KMS-11 (cell line): Measurements from ENCODE around the gene PLET1.
A peak's percentile ranks its signal among the peaks of the same experiment; 100 is the strongest.

Source experiments
- H2AFZ ChIP-seq: fragments of 200-600 bp; sonication (generic); 2 replicates; pipeline ENCODE4 v1.6.1; 2016; ENCODE audit warnings: antibody characterized with exemption, mixed run types, low read depth
- H3K27ac ChIP-seq: fragments of 200-600 bp; sonication (generic); 2 replicates; pipeline ENCODE4 v1.6.1; 2016; ENCODE audit warnings: mild to moderate bottlenecking, mixed run types
- H3K27me3 ChIP-seq: fragments of 200-600 bp; sonication (generic); 2 replicates; pipeline ENCODE4 v1.6.1; 2017; ENCODE audit warnings: mild to moderate bottlenecking, low read depth, mixed run types, moderate library complexity; ENCODE audit not compliant: insufficient read depth
- H3K36me3 ChIP-seq: fragments of 200-600 bp; sonication (generic); 2 replicates; pipeline ENCODE4 v1.6.1; 2017; ENCODE audit warnings: mild to moderate bottlenecking, mixed run types; ENCODE audit not compliant: insufficient read depth
- H3K4me1 ChIP-seq: fragments of 200-600 bp; sonication (generic); 2 replicates; pipeline ENCODE4 v1.6.1; 2016; ENCODE audit warnings: mild to moderate bottlenecking, low read depth, mixed run types; ENCODE audit not compliant: poor library complexity, severe bottlenecking
- H3K4me2 ChIP-seq: fragments of 200-600 bp; sonication (generic); 2 replicates; pipeline ENCODE4 v1.7.0; 2016; ENCODE audit warnings: mild to moderate bottlenecking, mixed run types
- H3K4me3 ChIP-seq: fragments of 200-600 bp; sonication (generic); IDR thresholded peaks from 2 replicates; pipeline ENCODE4 v1.6.1; 2017; ENCODE audit warnings: low read depth, low read length, mixed read lengths; ENCODE audit not compliant: insufficient read depth
- H3K79me2 ChIP-seq: fragments of 200-600 bp; sonication (generic); 2 replicates; pipeline ENCODE4 v1.6.1; 2016; ENCODE audit warnings: low read depth, mixed run types; ENCODE audit not compliant: insufficient read depth
- H3K9ac ChIP-seq: fragments of 200-600 bp; sonication (generic); 2 replicates; pipeline ENCODE4 v1.6.1; 2016; ENCODE audit warnings: mild to moderate bottlenecking, mixed run types
- H4K20me1 ChIP-seq: fragments of 200-600 bp; sonication (generic); 2 replicates; pipeline ENCODE4 v1.6.1; 2016; ENCODE audit warnings: mild to moderate bottlenecking, mixed run types; ENCODE audit not compliant: insufficient read depth
- TF ChIP-seq, protein P1 (sequence below): fragments of 200-600 bp; sonication (generic); conservative IDR thresholded peaks from 2 replicates; pipeline ENCODE4 v1.6.1; 2017; ENCODE audit warnings: low read depth, mild to moderate bottlenecking, antibody characterized with exemption, low read length, moderate library complexity, mixed read lengths

Gene PLET1

DNA sequence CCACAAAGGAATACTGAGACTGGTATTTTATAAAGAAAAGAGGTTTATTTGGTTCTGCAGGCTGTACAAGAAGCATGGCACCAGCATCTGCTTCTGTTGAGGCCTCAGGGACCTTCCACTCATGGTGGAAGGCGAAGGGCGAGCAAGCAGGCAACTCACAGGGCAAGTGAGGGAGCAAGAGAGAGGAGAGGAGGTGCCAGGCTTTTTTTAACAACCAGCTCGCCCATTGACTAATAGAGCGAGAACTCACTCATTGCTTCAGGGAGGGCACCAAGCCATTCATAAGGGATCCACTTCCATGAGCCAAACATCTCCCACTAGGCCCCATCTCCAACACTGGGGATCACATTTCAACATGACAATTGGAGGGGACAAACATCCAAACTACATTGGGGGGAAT, 33.2 kb downstream of the PLET1 start:
- Histone ChIP-seq H3K4me1 (peaks cover 8% of the 10 kb centered on the region), H3K36me3 (no peaks in the 10 kb centered on the region), H3K4me2 (peak overlapping the region; percentile 73), H3K9ac (no peak overlapping the region), H3K4me3 (no peak overlapping the region), H4K20me1 (no peaks in the 10 kb centered on the region), H2AFZ (no peak overlapping the region), H3K27me3 (no peaks in the 10 kb centered on the region), H3K27ac (no peak overlapping the region), H3K79me2 (peaks cover 5% of the 10 kb centered on the region; the same call in 1 of the 2 replicates)
- TF ChIP-seq, protein P1, sequence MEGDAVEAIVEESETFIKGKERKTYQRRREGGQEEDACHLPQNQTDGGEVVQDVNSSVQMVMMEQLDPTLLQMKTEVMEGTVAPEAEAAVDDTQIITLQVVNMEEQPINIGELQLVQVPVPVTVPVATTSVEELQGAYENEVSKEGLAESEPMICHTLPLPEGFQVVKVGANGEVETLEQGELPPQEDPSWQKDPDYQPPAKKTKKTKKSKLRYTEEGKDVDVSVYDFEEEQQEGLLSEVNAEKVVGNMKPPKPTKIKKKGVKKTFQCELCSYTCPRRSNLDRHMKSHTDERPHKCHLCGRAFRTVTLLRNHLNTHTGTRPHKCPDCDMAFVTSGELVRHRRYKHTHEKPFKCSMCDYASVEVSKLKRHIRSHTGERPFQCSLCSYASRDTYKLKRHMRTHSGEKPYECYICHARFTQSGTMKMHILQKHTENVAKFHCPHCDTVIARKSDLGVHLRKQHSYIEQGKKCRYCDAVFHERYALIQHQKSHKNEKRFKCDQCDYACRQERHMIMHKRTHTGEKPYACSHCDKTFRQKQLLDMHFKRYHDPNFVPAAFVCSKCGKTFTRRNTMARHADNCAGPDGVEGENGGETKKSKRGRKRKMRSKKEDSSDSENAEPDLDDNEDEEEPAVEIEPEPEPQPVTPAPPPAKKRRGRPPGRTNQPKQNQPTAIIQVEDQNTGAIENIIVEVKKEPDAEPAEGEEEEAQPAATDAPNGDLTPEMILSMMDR: no peak

DNA sequence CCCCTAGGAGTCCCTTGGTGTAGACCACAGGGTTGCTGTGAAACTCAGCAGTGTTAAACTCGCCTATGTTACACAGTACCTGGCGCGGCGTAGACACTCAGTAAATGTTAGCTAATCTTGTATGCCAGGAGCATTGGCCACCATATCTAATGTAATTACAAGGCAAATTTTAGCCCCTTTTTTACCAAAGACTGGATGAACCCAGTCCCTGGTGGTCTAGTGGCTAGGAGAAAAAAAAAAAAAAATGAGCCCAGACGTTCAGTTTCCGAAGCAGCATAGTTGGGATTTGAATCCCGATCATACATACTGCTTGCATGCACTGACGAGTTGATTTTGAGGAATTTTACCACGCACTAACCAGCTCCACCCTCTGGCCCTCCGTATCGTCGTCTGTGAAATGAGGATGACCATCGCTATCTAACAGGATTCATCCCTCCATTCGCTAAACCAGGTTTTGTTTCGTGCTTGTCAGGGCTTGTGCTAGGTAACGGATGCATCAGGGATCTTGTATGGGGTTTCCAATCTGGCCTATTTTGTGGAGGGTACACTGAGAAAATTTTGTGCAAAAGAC, 33.7 kb downstream of the PLET1 start:
- peak overlapping the region; percentile 60 for H3K27ac ChIP-seq
- TF ChIP-seq, protein P1: no peak

DNA sequence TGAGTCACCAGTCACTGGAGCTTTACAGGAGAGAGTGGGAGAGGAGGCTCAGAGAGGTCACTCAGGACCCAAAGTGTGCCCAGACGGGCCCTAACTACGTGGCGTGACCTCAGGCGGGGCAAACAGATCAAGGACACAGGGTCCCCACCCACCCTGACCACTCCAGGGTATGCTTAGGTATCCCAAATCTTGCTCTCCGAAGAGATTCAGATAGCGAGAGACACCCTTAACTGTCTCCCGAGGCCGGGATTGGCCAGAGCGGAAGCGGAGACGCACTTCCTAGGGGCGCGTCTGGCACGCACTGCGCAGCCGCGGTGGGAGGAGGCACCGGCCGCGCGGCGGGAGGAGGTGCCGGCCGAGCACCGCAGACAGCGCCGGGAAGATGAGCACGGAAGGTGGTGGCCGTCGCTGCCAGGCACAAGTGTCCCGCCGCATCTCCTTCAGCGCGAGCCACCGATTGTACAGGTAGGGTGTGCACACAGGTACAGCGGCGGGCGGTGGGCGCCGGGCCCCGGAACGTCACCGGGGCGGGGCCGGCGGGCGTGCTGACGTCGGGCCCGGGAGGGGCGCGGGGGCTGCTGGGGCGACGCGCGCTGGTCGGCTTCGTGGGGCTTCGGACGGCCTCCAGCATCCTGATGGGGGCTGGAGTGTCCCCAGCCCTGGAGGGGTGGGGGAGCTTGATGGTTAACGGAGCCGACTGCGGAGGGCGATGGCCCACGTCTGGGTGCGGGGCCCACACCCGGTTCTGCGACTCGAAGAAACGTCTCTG, 34.4 kb downstream of the PLET1 start, which contains the start of gene PTS:
Gene PTS, plus strand, starts transcription at position 367 of the 769 bp plus-strand sequence. Its CDS starts 16 bp downstream, at position 383.
- TF ChIP-seq, protein P1: no peak
- no peak within 1 kb of the TSS for H3K4me3 ChIP-seq
- no peaks in the 10 kb centered on the region for H3K27me3 ChIP-seq
- no peaks in the 10 kb centered on the region for H3K36me3 ChIP-seq
- H2AFZ ChIP-seq: peak within 1 kb of the TSS; percentile 93
- H3K4me2 ChIP-seq: peak within 1 kb of the TSS; percentile 73
- H3K4me1 ChIP-seq: peaks cover 8% of the 10 kb centered on the region
- peak within 1 kb of the TSS; percentile 60 for H3K27ac ChIP-seq
- H4K20me1 ChIP-seq: no peaks in the 10 kb centered on the region
- H3K9ac ChIP-seq: peak within 1 kb of the TSS; percentile 77
- H3K79me2 ChIP-seq: peaks cover 5% of the 10 kb centered on the region; the same call in 1 of the 2 replicates

More for the DNA sequence above, 33.7 kb downstream of the PLET1 start:
- no peaks in the 10 kb centered on the region for H4K20me1 ChIP-seq
- no peaks in the 10 kb centered on the region for H3K27me3 ChIP-seq
- peak overlapping the region; percentile 93; the same call in 1 of the 2 replicates for H2AFZ ChIP-seq
- H3K36me3 ChIP-seq: no peaks in the 10 kb centered on the region
- H3K4me3 ChIP-seq: no peak overlapping the region
- peaks cover 8% of the 10 kb centered on the region for H3K4me1 ChIP-seq
- peaks cover 5% of the 10 kb centered on the region; the same call in 1 of the 2 replicates for H3K79me2 ChIP-seq
- H3K4me2 ChIP-seq: peak overlapping the region; percentile 73
- peak overlapping the region; percentile 77 for H3K9ac ChIP-seq

DNA sequence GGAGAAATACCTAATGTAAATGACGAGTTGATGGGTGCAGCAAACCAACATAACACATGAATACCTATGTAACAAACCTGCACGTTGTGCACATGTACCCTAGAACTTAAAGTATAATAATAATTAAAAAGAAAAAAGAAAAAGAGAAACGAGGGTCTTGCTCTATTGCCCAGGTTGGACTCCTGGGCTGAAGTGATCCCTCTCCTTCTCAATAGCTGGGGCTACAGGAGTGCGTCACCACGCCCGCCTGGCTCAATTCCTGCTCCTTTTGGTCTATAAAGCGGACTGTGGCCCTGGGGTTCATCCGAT, 35.0 kb downstream of the PLET1 start:
- peak overlapping the region; percentile 60 for H3K27ac ChIP-seq
- no peaks in the 10 kb centered on the region for H4K20me1 ChIP-seq
- H3K36me3 ChIP-seq: no peaks in the 10 kb centered on the region
- peak overlapping the region; percentile 77 for H3K9ac ChIP-seq
- no peaks in the 10 kb centered on the region for H3K27me3 ChIP-seq
- H3K79me2 ChIP-seq: peaks cover 5% of the 10 kb centered on the region; the same call in 1 of the 2 replicates
- no peak overlapping the region for H3K4me3 ChIP-seq
- TF ChIP-seq, protein P1: no peak
- peaks cover 8% of the 10 kb centered on the region for H3K4me1 ChIP-seq
- peak overlapping the region; percentile 54 for H3K4me2 ChIP-seq
- H2AFZ ChIP-seq: peak overlapping the region; percentile 93
